ENCODE measurements around the gene GRIN3B.
"Not testable (repeated sequence)": the region's sequence is repeated elsewhere in the genome, so short reads cannot be mapped to it uniquely, and the experiment has no call there.

The GRIN3B gene

DNA sequence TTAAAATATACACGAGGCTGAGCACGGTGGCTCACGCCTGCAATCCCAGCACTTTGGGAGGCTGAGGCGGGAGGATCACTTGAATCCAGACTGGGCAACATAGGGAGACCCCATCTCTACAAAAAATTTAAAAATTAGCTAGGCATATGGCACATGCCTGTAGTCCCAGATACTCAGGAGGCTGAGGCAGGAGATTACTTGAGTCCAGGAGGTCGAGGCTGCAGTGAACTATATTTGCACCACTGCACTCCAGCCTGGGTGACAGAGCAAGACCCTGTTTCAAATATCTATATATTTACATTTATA lies 23.6 kb downstream of the GRIN3B start:
- H3K4me1 Mint-ChIP-seq (ENCODE audit: low read depth): peaks cover 15% of the 10 kb centered on the region
- not testable (repeated sequence) for H3K4me3 Mint-ChIP-seq; H3K27ac Mint-ChIP-seq; H3K27me3 Mint-ChIP-seq (ENCODE audit: low read depth); DNase-seq (ENCODE audit: low spot score); H3K9me3 Mint-ChIP-seq
- peaks cover 12% of the 10 kb centered on the region for H3K36me3 Mint-ChIP-seq (ENCODE audit: low read depth)

DNA sequence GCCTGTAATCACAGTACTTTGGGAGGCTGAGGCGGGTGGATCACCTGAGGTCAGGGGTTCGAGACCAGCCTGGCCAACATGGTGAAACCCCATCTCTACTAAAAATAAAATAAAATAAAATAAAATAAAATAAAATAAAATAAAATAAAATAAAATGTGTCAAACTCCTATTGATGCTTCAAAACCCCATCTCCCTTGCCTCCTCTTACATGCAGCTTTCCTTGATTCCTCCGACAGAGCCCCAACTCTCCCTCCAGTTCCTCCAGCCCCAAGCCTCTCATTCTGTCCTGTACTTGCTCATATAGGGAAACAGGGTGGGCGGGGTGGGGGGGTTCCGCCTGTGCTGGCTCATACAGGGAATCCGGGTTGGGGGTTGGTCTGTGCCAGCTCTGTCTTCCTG lies 24.9 kb downstream of the GRIN3B start:
- Mint-ChIP-seq H3K4me1 (ENCODE audit: low read depth) (peaks cover 16% of the 10 kb centered on the region), H3K36me3 (ENCODE audit: low read depth) (peaks cover 16% of the 10 kb centered on the region)
- not testable (repeated sequence) for H3K9me3 Mint-ChIP-seq; H3K27ac Mint-ChIP-seq; DNase-seq (ENCODE audit: low spot score); H3K27me3 Mint-ChIP-seq (ENCODE audit: low read depth); H3K4me3 Mint-ChIP-seq

DNA sequence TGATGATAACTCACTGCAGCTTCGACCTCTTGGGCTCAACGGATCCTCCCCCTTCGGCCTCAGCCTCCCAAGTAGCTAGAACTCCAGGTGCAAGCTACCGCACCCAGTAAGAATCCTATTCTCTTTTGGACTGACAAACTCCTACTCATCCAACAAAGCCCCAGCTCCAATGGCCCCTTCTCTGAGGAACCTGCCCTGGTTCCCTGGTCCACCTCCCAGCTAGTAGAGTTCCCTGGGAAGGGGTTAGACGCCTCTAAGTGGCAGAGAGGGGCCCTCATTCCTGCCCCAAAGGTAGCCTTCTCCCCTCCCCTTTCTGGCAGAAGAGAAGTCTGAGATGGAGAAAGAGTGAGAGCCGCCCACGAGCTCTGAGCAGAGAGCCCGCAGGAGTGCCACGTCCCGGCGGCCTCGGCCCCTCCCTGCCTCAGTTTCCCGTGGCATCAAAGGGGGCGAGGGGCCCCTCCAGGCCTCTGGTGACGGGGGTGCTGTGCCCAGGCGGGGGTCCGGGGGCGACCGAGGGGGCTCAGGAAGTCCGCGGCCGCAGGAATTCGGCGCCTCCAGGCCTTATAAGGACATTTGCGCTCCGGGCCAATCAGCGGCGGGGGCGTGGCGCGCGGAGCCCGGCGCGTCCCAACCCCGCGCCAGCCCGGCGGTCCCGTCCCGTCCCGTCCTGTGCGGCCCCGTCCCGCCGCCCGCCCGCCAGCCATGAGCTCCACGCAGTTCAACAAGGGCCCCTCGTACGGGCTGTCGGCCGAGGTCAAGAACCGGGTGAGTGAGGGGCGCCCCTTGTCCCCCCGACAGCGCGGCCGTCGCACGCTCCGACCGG lies 26.0 kb downstream of the GRIN3B start, which contains the start of gene CNN2:
Gene CNN2, plus strand, starts transcription at position 649 of the 823 bp plus-strand sequence. Its CDS starts 54 bp downstream, at position 703.
- Mint-ChIP-seq H3K27me3 (ENCODE audit: low read depth) (no peaks in the 10 kb centered on the region), H3K36me3 (ENCODE audit: low read depth) (peaks cover 22% of the 10 kb centered on the region), H3K4me1 (ENCODE audit: low read depth) (peaks cover 22% of the 10 kb centered on the region), H3K27ac (peak within 1 kb of the TSS; percentile 91), H3K4me3 (peak within 1 kb of the TSS; percentile 99), H3K9me3 (no peaks in the 10 kb centered on the region)
- DNase-seq (ENCODE audit: low spot score): peak; percentile 81

DNA sequence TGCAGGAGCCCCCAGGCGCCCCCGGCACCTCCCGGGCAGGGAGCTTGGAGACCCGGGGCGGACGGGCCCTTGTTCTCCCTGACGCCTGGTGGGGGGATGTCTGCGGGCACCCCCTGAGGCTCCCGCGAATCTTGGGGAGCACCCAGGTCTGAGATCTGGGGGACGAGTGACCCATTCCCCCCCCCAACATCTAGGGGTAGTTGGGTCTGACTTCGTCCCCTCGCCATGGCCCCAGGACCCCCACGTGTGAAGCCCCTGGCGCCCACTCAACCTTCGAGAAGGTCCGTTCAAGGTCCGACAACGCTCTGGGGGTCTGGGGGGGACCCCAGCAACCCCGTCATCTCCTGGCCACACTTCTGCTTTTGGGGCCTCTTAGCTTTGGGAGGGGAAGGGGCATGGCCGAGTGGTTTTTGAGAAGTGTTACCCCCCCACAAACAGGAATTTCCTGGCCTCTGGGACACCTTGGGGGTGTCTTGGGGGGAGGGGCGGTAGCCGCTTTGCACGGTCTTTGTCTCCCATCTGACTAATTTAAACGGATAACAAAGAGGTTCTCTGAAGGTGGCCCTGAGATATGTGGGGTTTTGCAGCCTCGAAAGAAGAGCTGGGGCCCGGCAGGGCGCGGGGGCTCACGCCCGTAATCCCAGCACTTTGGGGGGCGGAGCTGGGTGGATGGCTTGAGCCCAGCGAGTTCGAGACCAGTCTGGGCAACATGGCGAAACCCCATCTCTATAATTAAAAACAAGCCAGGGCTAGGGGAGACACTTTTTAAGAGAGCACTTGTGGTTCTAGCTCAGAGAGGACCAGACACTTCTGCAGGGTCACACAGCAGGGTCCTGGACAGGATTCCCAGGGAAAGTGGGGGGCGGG lies 26.8 kb downstream of the GRIN3B start:
- Mint-ChIP-seq H3K36me3 (ENCODE audit: low read depth) (peaks cover 23% of the 10 kb centered on the region), H3K27ac (peak overlapping the region; percentile 91), H3K4me3 (peak overlapping the region; percentile 99), H3K9me3 (no peaks in the 10 kb centered on the region), H3K27me3 (ENCODE audit: low read depth) (no peaks in the 10 kb centered on the region), H3K4me1 (ENCODE audit: low read depth) (peaks cover 16% of the 10 kb centered on the region)
- DNase-seq (ENCODE audit: low spot score): peak; percentile 37

DNA sequence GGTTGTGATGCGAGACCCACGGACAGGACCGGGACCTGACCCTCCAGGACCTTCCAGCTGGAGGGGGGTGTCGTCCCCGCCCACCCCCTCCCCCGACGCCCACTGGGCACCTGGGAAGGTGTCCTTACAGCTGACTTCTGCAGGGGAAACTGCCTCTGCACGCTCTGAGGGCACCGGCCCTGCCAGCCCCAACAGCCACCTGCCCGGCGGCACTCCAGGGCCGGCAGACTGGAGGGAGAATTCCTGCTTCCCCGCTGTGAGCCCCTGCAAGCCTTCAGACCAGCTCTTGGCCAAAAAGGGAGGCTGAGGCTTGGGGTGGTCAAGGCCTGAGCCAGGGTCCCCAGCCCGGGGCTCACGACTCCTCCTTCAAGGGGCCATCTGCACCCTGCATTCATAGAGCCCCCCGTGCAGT lies 27.4 kb downstream of the GRIN3B start:
- Mint-ChIP-seq H3K4me3 (peak overlapping the region; percentile 99), H3K27me3 (ENCODE audit: low read depth) (no peaks in the 10 kb centered on the region), H3K4me1 (ENCODE audit: low read depth) (peaks cover 20% of the 10 kb centered on the region), H3K27ac (peak overlapping the region; percentile 80), H3K36me3 (ENCODE audit: low read depth) (peaks cover 30% of the 10 kb centered on the region), H3K9me3 (no peaks in the 10 kb centered on the region)
- no peak for DNase-seq (ENCODE audit: low spot score)

DNA sequence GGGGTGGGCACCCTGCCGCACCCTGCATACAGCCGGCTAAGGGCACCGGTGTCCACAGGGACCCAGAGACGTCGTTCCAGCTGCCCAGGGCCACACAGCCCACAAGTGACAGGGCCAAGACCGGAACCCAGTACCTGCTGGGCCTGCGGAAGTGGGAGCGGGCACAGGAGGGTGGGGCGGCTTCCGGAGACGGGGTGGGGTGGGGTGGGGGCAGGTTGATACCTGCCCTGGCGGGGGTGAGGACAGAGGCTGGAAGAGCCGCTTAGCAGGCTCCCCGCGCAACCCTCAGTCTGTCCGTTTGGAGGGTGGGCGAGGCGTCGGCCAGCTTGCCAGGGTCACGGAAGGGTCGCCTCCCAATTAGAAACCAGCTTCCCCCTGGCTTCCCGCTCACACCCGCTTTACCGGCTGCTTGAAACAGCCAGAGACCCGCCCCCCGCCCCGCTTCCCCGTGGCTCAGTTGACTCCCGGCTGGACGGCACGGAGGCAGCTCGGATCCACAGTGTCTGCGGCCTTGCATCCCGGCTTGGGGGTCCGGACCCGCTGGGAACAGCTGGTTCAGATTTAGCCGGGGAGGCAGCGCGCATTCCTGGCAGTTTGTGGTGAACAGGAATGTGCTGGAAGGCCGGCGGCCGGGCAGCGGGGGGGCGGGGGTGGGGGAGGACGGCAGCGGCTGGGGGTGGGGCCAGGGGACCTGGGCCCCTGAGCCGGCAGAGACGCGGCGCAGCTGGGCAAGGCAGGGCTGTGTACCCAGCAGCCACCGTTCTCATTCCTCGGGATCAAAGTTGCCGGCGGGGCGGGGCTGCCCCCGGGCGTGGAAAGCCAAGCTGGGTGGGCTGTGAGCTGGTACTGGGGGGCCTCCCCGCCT lies 28.1 kb downstream of the GRIN3B start:
- Mint-ChIP-seq H3K27ac (peak overlapping the region; percentile 80), H3K4me3 (peak overlapping the region; percentile 99), H3K9me3 (no peaks in the 10 kb centered on the region), H3K36me3 (ENCODE audit: low read depth) (peaks cover 36% of the 10 kb centered on the region), H3K27me3 (ENCODE audit: low read depth) (no peaks in the 10 kb centered on the region), H3K4me1 (ENCODE audit: low read depth) (peaks cover 21% of the 10 kb centered on the region)
- peak; percentile 40 for DNase-seq (ENCODE audit: low spot score)

DNA sequence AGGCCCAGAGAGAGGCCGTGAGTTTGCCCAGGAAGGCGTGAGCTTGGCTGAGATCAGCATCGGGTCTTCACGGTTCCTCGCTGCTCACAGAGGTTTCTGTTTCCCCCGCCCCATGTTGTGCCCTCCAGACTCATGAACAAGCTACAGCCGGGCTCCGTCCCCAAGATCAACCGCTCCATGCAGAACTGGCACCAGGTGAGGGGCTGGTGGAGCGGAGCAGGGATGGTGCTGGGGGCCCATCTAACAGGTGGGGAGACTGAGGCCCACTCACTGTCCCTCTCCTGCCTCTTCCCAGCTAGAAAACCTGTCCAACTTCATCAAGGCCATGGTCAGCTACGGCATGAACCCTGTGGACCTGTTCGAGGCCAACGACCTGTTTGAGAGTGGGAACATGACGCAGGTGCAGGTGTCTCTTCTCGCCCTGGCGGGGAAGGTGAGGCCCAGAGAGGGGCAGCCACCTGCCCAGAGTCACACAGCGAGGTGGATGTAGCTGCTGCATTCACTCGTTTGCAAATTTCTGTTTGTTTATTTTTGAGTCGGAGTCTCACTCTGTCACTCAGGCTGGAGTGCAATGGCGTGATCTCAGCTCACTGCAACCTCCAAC lies 32.1 kb downstream of the GRIN3B start:
- H3K27me3 Mint-ChIP-seq (ENCODE audit: low read depth): no peaks in the 10 kb centered on the region
- H3K4me1 Mint-ChIP-seq (ENCODE audit: low read depth): peaks cover 28% of the 10 kb centered on the region
- H3K27ac Mint-ChIP-seq: peak overlapping the region; percentile 57
- H3K9me3 Mint-ChIP-seq: no peaks in the 10 kb centered on the region
- H3K4me3 Mint-ChIP-seq: no peak overlapping the region
- peaks cover 55% of the 10 kb centered on the region for H3K36me3 Mint-ChIP-seq (ENCODE audit: low read depth)
- DNase-seq (ENCODE audit: low spot score): no peak

DNA sequence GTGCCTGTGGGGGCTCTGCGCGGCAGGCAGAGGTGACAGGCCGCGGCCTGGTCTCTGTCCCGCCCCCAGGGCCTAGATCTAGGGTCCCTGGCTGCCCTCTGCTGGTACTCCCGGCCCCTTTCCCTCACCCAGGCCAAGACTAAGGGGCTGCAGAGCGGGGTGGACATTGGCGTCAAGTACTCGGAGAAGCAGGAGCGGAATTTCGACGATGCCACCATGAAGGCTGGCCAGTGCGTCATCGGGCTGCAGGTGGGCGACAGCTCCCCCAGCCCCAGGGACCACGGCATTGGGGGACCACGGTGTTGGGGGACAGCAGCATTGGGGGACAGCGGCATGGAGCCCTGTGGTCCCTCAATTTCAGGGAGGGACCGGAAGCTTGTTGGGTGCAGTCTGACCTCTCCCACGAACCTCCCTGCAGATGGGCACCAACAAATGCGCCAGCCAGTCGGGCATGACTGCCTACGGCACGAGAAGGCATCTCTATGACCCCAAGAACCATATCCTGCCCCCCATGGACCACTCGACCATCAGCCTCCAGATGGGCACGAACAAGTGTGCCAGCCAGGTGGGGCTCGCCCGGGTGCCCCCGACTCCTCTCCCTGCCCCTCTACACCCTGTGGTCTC lies 35.9 kb downstream of the GRIN3B start:
- no peak for DNase-seq (ENCODE audit: low spot score)
- H3K4me3 Mint-ChIP-seq: no peak overlapping the region
- H3K27ac Mint-ChIP-seq: peak overlapping the region; percentile 78
- H3K4me1 Mint-ChIP-seq (ENCODE audit: low read depth): peaks cover 46% of the 10 kb centered on the region
- no peaks in the 10 kb centered on the region for H3K27me3 Mint-ChIP-seq (ENCODE audit: low read depth)
- peaks cover 60% of the 10 kb centered on the region for H3K36me3 Mint-ChIP-seq (ENCODE audit: low read depth)
- H3K9me3 Mint-ChIP-seq: no peaks in the 10 kb centered on the region

DNA sequence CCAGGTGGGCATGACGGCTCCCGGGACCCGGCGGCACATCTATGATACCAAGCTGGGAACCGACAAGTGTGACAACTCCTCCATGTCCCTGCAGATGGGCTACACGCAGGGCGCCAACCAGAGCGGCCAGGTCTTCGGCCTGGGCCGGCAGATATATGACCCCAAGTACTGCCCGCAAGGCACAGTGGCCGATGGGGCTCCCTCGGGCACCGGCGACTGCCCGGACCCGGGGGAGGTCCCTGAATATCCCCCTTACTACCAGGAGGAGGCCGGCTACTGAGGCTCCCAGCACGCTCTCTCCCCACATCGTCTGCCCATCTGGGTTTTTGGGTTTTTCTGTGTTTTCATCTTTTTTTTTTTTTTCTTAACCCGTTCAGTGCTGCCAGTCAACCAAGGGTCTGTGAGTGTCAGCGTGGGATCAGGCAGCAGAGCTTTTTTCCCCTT lies 37.4 kb downstream of the GRIN3B start:
- Mint-ChIP-seq H3K9me3 (no peaks in the 10 kb centered on the region), H3K4me3 (peak overlapping the region; percentile 97), H3K4me1 (ENCODE audit: low read depth) (peaks cover 43% of the 10 kb centered on the region), H3K27ac (peak overlapping the region; percentile 95), H3K36me3 (ENCODE audit: low read depth) (peaks cover 53% of the 10 kb centered on the region), H3K27me3 (ENCODE audit: low read depth) (no peaks in the 10 kb centered on the region)
- no peak for DNase-seq (ENCODE audit: low spot score)

DNA sequence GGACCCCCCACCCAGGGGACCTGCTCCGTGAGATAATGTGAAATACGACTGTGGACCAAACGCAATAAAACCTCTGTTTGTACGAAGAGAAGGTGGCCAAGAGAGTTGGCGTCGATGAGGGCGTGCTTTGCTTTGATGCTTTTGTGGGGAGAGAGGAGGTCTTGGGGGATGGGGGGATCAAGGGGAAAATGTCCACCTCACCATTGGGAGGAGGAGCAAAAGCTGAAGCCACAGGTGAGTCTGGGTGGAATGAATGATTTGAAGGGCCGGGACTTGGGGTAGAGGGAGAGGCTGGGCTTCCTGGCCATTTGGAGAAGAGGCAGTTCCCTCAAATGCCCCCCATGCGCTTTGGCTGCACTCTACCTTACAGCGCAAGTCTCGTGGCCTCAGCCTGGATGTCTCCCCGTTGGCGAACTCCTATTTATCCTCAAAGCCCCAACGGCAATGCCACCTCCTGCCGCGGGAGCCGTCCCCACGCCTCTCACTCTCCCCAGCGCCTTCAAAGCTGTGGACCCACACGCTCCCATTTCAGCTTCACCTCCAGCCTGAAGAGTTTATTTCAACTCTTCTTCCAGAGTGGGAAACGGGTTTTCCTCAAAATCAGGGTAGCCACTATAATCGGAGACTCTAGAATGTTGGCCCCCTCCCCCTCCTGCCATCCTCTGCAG lies 38.9 kb downstream of the GRIN3B start:
- no peak for DNase-seq (ENCODE audit: low spot score)
- H3K27ac Mint-ChIP-seq: peak overlapping the region; percentile 95
- peaks cover 39% of the 10 kb centered on the region for H3K4me1 Mint-ChIP-seq (ENCODE audit: low read depth)
- no peaks in the 10 kb centered on the region for H3K27me3 Mint-ChIP-seq (ENCODE audit: low read depth)
- no peaks in the 10 kb centered on the region for H3K9me3 Mint-ChIP-seq
- H3K4me3 Mint-ChIP-seq: peak overlapping the region; percentile 97
- H3K36me3 Mint-ChIP-seq (ENCODE audit: low read depth): peaks cover 49% of the 10 kb centered on the region

DNA sequence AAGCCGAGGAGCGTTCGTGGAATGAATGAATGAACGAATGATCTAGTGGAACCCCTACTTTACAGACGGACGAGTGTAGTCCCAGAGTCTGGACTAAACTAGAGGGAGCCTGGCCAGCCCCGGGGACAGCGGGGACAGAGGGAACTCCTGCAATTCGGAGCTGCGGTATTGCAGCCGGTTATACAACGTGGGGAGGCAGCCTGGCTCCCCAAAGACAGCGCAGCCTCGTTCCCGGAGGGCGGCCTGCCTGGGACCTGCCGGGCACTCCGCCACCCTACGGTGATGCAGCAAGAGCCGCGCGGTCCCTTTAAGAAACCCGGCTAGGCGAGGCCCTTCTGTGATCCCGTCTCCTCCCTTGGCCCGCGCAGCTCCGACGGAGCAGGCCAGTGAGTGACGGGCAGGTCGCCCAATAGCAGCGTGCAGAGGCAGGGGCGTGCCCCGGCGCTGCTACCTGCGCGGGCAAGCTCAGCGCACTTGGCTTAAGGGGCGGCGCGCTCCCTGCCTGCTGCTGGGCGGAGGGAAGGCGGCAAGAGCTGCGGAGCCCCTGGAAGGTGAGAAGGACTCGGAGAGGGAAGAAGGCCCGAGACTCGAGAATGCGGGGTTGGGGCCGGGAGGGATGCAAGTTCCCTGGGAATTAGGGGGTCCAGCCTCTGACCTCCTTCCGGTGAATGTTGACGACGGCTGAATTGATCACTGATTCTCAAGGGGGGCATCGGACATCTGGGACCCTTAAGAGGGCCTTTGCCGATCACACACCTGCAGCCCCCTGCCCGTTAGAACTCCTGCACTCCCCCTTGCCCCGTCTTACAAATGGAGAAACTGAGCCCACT lies 39.6 kb downstream of the GRIN3B start, which contains the start of gene ABCA7:
Gene ABCA7, plus strand, starts transcription at position 462 of the 830 bp plus-strand sequence. CDS start 1,255 bp downstream, outside the sequence.
- Mint-ChIP-seq H3K36me3 (ENCODE audit: low read depth) (peaks cover 54% of the 10 kb centered on the region), H3K4me1 (ENCODE audit: low read depth) (peaks cover 39% of the 10 kb centered on the region), H3K9me3 (no peaks in the 10 kb centered on the region), H3K27ac (peak within 1 kb of the TSS; percentile 95), H3K4me3 (peak within 1 kb of the TSS; percentile 97), H3K27me3 (ENCODE audit: low read depth) (no peaks in the 10 kb centered on the region)
- peak; percentile 99 for DNase-seq (ENCODE audit: low spot score)

Data from T-helper 2 cell treated with Interferon-gamma antibody and Interleukin-4, amounts not matched to agents 5 μg/mL and 100 μg/mL, for 36 hours (primary cell).